ENCODE data around the gene ST6GALNAC4. TPM values are rescaled to one million over a fixed set of nuclear protein-coding genes. Genes with fewer than 3 reads are reported as not detected.

ST6GALNAC4 gene
- total and polyA plus RNA-seq, 4 donors: 8.0 to 20.2 (median 19.5) TPM

GRCh38 chr9:127896395-127897192 is 20.2 kb downstream of the ST6GALNAC4 start:
- Histone ChIP-seq H3K36me3 (ENCODE audit: control insufficient read depth, insufficient read depth, low read length) (peaks cover 53% of the 10 kb centered on the region), H3K27me3 (ENCODE audit: control insufficient read depth, insufficient read depth, low read length) (no peaks in the 10 kb centered on the region), H3K9me3 (ENCODE audit: control insufficient read depth, insufficient read depth, low read length) (no peaks in the 10 kb centered on the region), H3K4me3 (ENCODE audit: low read depth, low read length) (no peak overlapping the region), H3K4me1 (ENCODE audit: control insufficient read depth, insufficient read depth, low read length) (peaks cover 40% of the 10 kb centered on the region), H3K27ac (ENCODE audit: low read depth, low read length) (peak overlapping the region; percentile 78)
- DNase-seq (ENCODE audit: low read depth in 4 of 6, low spot score in 6 of 6): no peak
- WGBS (ENCODE audit: insufficient coverage): 60% methylated on average over 14 of the region's 16 CpGs

- DNase-seq (ENCODE audit: low read depth in 4 of 6, low spot score in 6 of 6): no peak
- Histone ChIP-seq H3K27ac (ENCODE audit: low read depth, low read length) (no peak overlapping the region), H3K36me3 (ENCODE audit: control insufficient read depth, insufficient read depth, low read length) (peaks cover 56% of the 10 kb centered on the region), H3K9me3 (ENCODE audit: control insufficient read depth, insufficient read depth, low read length) (no peaks in the 10 kb centered on the region), H3K27me3 (ENCODE audit: control insufficient read depth, insufficient read depth, low read length) (no peaks in the 10 kb centered on the region), H3K4me1 (ENCODE audit: control insufficient read depth, insufficient read depth, low read length) (peaks cover 40% of the 10 kb centered on the region), H3K4me3 (ENCODE audit: low read depth, low read length) (no peak overlapping the region)
- 95% methylated on average over 8 of the region's 8 CpGs for WGBS (ENCODE audit: insufficient coverage)
Observed at GRCh38 chr9:127895811-127896210, 21.0 kb downstream of the ST6GALNAC4 start.

GRCh38 chr9:127893392-127893791 is 23.4 kb downstream of the ST6GALNAC4 start:
- H3K27ac ChIP-seq (ENCODE audit: low read depth, low read length): no peak overlapping the region
- H3K4me3 ChIP-seq (ENCODE audit: low read depth, low read length): no peak overlapping the region
- peaks cover 24% of the 10 kb centered on the region for H3K4me1 ChIP-seq (ENCODE audit: control insufficient read depth, insufficient read depth, low read length)
- 92% methylated on average over 3 of the region's 4 CpGs for WGBS (ENCODE audit: insufficient coverage)
- no peaks in the 10 kb centered on the region for H3K27me3 ChIP-seq (ENCODE audit: control insufficient read depth, insufficient read depth, low read length)
- peaks cover 70% of the 10 kb centered on the region for H3K36me3 ChIP-seq (ENCODE audit: control insufficient read depth, insufficient read depth, low read length)
- DNase-seq (ENCODE audit: low read depth in 4 of 6, low spot score in 6 of 6): no peak
- H3K9me3 ChIP-seq (ENCODE audit: control insufficient read depth, insufficient read depth, low read length): no peaks in the 10 kb centered on the region

DNA sequence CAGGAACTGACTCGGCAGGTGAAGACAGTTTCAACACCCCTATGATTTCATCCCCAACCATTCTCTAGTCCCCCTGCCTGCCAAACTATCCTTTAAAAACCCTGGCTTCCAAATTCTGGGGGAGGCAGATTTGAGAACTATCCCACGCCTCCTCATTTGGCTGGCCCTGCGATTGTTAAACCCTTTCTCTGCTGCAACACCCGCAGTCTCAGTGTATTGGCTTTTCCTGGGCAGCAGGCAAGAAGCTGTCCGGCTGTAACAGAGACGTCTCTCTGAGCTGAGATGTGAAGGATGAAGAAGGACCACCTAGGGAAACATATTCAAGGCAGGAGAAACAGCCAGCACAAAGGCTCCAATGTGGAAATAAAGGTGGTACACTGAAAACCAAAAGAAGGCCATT is 24.0 kb downstream of the ST6GALNAC4 start:
- Histone ChIP-seq H3K4me1 (ENCODE audit: control insufficient read depth, insufficient read depth, low read length) (peaks cover 18% of the 10 kb centered on the region), H3K27me3 (ENCODE audit: control insufficient read depth, insufficient read depth, low read length) (no peaks in the 10 kb centered on the region), H3K9me3 (ENCODE audit: control insufficient read depth, insufficient read depth, low read length) (no peaks in the 10 kb centered on the region), H3K4me3 (ENCODE audit: low read depth, low read length) (no peak overlapping the region), H3K36me3 (ENCODE audit: control insufficient read depth, insufficient read depth, low read length) (peaks cover 73% of the 10 kb centered on the region), H3K27ac (ENCODE audit: low read depth, low read length) (no peak overlapping the region)
- WGBS (ENCODE audit: insufficient coverage): 92% methylated on average over 5 of the region's 6 CpGs
- no peak for DNase-seq (ENCODE audit: low read depth in 4 of 6, low spot score in 6 of 6)

GRCh38 chr9:127890053-127890452 is 26.8 kb downstream of the ST6GALNAC4 start:
- H3K27me3 ChIP-seq (ENCODE audit: control insufficient read depth, insufficient read depth, low read length): no peaks in the 10 kb centered on the region
- H3K27ac ChIP-seq (ENCODE audit: low read depth, low read length): no peak overlapping the region
- 90% methylated on average over 1 of the region's 3 CpGs for WGBS (ENCODE audit: insufficient coverage)
- DNase-seq (ENCODE audit: low read depth in 4 of 6, low spot score in 6 of 6): no peak
- peaks cover 16% of the 10 kb centered on the region for H3K4me1 ChIP-seq (ENCODE audit: control insufficient read depth, insufficient read depth, low read length)
- peaks cover 76% of the 10 kb centered on the region for H3K36me3 ChIP-seq (ENCODE audit: control insufficient read depth, insufficient read depth, low read length)
- no peak overlapping the region for H3K4me3 ChIP-seq (ENCODE audit: low read depth, low read length)
- H3K9me3 ChIP-seq (ENCODE audit: control insufficient read depth, insufficient read depth, low read length): no peaks in the 10 kb centered on the region

- Histone ChIP-seq H3K36me3 (ENCODE audit: control insufficient read depth, insufficient read depth, low read length) (peaks cover 67% of the 10 kb centered on the region), H3K27ac (ENCODE audit: low read depth, low read length) (no peak overlapping the region), H3K4me1 (ENCODE audit: control insufficient read depth, insufficient read depth, low read length) (peaks cover 28% of the 10 kb centered on the region), H3K27me3 (ENCODE audit: control insufficient read depth, insufficient read depth, low read length) (no peaks in the 10 kb centered on the region), H3K9me3 (ENCODE audit: control insufficient read depth, insufficient read depth, low read length) (no peaks in the 10 kb centered on the region), H3K4me3 (ENCODE audit: low read depth, low read length) (no peak overlapping the region)
- no peak for DNase-seq (ENCODE audit: low read depth in 4 of 6, low spot score in 6 of 6)
- WGBS (ENCODE audit: insufficient coverage): 80% methylated on average over 1 of the region's 2 CpGs
Observed at GRCh38 chr9:127887792-127888191, 29.0 kb downstream of the ST6GALNAC4 start.

- H3K9me3 ChIP-seq (ENCODE audit: control insufficient read depth, insufficient read depth, low read length): no peaks in the 10 kb centered on the region
- H3K36me3 ChIP-seq (ENCODE audit: control insufficient read depth, insufficient read depth, low read length): peaks cover 64% of the 10 kb centered on the region
- 95% methylated on average over 17 of the region's 18 CpGs for WGBS (ENCODE audit: insufficient coverage)
- H3K4me1 ChIP-seq (ENCODE audit: control insufficient read depth, insufficient read depth, low read length): peaks cover 28% of the 10 kb centered on the region
- no peak overlapping the region for H3K27ac ChIP-seq (ENCODE audit: low read depth, low read length)
- H3K4me3 ChIP-seq (ENCODE audit: low read depth, low read length): no peak overlapping the region
- no peak for DNase-seq (ENCODE audit: low read depth in 4 of 6, low spot score in 6 of 6)
- H3K27me3 ChIP-seq (ENCODE audit: control insufficient read depth, insufficient read depth, low read length): no peaks in the 10 kb centered on the region
Observed at GRCh38 chr9:127886401-127886972, 30.4 kb downstream of the ST6GALNAC4 start.

DNA sequence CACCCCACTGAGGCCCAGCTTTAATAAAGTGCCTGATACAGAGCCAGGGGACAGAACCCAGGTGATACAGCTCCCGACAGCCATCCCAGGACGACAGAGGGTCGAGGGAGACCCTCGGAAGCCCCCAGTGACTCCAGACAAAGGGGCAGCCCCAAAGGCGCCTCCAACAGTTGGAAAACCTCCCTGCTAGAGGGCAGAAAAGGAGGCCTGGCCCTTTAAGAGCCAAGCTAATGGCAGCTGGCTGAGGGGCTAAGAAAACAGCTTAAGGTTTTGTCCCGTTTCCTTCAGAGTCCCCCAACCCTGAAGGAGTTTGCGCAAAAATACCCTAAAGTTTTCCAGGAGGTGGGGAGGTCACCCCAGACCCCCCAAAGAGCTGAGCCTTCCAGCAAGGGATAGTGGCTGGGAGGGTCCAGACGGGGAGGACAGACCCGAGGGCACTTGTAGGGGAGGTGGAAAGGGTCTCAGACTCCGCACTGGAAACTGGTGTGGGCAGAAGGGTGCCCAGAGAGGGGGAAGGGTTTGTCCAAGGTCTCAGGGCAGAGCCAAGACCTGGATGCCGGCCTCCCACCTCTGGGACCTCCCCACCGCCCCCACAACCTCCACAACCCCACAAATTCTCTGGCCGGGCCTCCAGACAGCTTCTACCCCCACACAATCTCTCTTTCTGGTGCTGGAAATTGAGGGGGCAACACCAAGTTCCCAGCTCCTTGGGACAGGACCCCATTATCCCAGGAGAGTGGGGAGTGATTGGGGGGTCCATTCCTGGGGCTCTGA is 31.1 kb downstream of the ST6GALNAC4 start:
- WGBS (ENCODE audit: insufficient coverage): 65% methylated on average over 9 of the region's 13 CpGs
- no peak for DNase-seq (ENCODE audit: low read depth in 4 of 6, low spot score in 6 of 6)
- H3K9me3 ChIP-seq (ENCODE audit: control insufficient read depth, insufficient read depth, low read length): no peaks in the 10 kb centered on the region
- no peak overlapping the region for H3K4me3 ChIP-seq (ENCODE audit: low read depth, low read length)
- no peaks in the 10 kb centered on the region for H3K27me3 ChIP-seq (ENCODE audit: control insufficient read depth, insufficient read depth, low read length)
- peaks cover 61% of the 10 kb centered on the region for H3K36me3 ChIP-seq (ENCODE audit: control insufficient read depth, insufficient read depth, low read length)
- peaks cover 28% of the 10 kb centered on the region for H3K4me1 ChIP-seq (ENCODE audit: control insufficient read depth, insufficient read depth, low read length)
- H3K27ac ChIP-seq (ENCODE audit: low read depth, low read length): no peak overlapping the region

GRCh38 chr9:127884976-127885490 is 31.8 kb downstream of the ST6GALNAC4 start:
- 75% methylated on average over 14 of the region's 15 CpGs for WGBS (ENCODE audit: insufficient coverage)
- H3K27me3 ChIP-seq (ENCODE audit: control insufficient read depth, insufficient read depth, low read length): no peaks in the 10 kb centered on the region
- H3K36me3 ChIP-seq (ENCODE audit: control insufficient read depth, insufficient read depth, low read length): peaks cover 54% of the 10 kb centered on the region
- H3K4me1 ChIP-seq (ENCODE audit: control insufficient read depth, insufficient read depth, low read length): peaks cover 28% of the 10 kb centered on the region
- H3K27ac ChIP-seq (ENCODE audit: low read depth, low read length): peak overlapping the region; percentile 67
- no peak overlapping the region for H3K4me3 ChIP-seq (ENCODE audit: low read depth, low read length)
- DNase-seq (ENCODE audit: low read depth in 4 of 6, low spot score in 6 of 6): no peak
- H3K9me3 ChIP-seq (ENCODE audit: control insufficient read depth, insufficient read depth, low read length): no peaks in the 10 kb centered on the region

Measured in spinal cord (tissue), 10 donors.